NCI-H128 (cell line): ENCODE data around the gene CAMK1D.
"Not testable (repeated sequence)": the region's sequence is repeated elsewhere in the genome, so short reads cannot be mapped to it uniquely, and the experiment has no call there.

ENCODE experiments used
- DNase-seq: peaks from one replicate; lab custom pipeline; 2025; ENCODE audit not compliant: unreplicated experiment; lab: John Stamatoyannopoulos, UW

The CAMK1D gene

GRCh38 chr10:12710594-12711349 is 361.4 kb downstream of the CAMK1D start:
- peak; percentile 40 for DNase-seq

GRCh38 chr10:12711350-12711708 is 362.0 kb downstream of the CAMK1D start:
- no peak for DNase-seq

GRCh38 chr10:12712293-12712983 is 363.1 kb downstream of the CAMK1D start:
- DNase-seq: no peak

GRCh38 chr10:12712984-12713316 is 363.6 kb downstream of the CAMK1D start:
- not testable (repeated sequence) for DNase-seq

GRCh38 chr10:12716042-12716441 is 366.7 kb downstream of the CAMK1D start:
- no peak for DNase-seq

- no peak for DNase-seq
These were observed 368.8 kb downstream of the CAMK1D start for GRCh38 chr10:12717981-12718707.

GRCh38 chr10:12719365-12719764 is 370.0 kb downstream of the CAMK1D start:
- DNase-seq: no peak

GRCh38 chr10:12720217-12720981 is 371.1 kb downstream of the CAMK1D start:
- DNase-seq: peak; percentile 12

- no peak for DNase-seq
These were observed 372.0 kb downstream of the CAMK1D start for GRCh38 chr10:12721334-12721733.

- DNase-seq: no peak
These were observed 373.9 kb downstream of the CAMK1D start for GRCh38 chr10:12723220-12723619.

GRCh38 chr10:12724807-12725579 is 375.6 kb downstream of the CAMK1D start:
- no peak for DNase-seq

- not testable (repeated sequence) for DNase-seq
These were observed 376.2 kb downstream of the CAMK1D start for GRCh38 chr10:12725580-12725888.

GRCh38 chr10:12726971-12727831 is 377.9 kb downstream of the CAMK1D start:
- no peak for DNase-seq

GRCh38 chr10:12727832-12728215 is 378.5 kb downstream of the CAMK1D start:
- DNase-seq: no peak

GRCh38 chr10:12728494-12728893 is 379.1 kb downstream of the CAMK1D start:
- DNase-seq: no peak

- no peak for DNase-seq
These were observed 380.5 kb downstream of the CAMK1D start for GRCh38 chr10:12729885-12730284.

GRCh38 chr10:12730809-12731519 is 381.6 kb downstream of the CAMK1D start:
- DNase-seq: no peak

- no peak for DNase-seq
These were observed 383.9 kb downstream of the CAMK1D start for GRCh38 chr10:12733271-12733670.

- no peak for DNase-seq
These were observed 386.6 kb downstream of the CAMK1D start for GRCh38 chr10:12735843-12736462.
